SU-DHL-6 (cell line): ENCODE data around the gene CDH13.

Experiments
- H2AFZ ChIP-seq: fragments of 200-600 bp; sonication (generic); 2 replicates; pipeline ENCODE4 v1.6.1; 2014; ENCODE audit warnings: low read depth, mild to moderate bottlenecking, moderate library complexity, mixed read lengths, antibody characterized with exemption, low read length; ENCODE audit not compliant: severe bottlenecking
- H3F3A ChIP-seq: fragments of 200-600 bp; shearing (Covaris generic); 2 replicates; pipeline ENCODE4 v1.6.0; 2016; ENCODE audit warnings: antibody characterized with exemption, mild to moderate bottlenecking; ENCODE audit not compliant: insufficient read depth
- H3K27ac ChIP-seq: fragments of 200-600 bp; sonication (generic); 2 replicates; pipeline ENCODE4 v1.5.1; 2016; ENCODE audit warnings: low read depth, mild to moderate bottlenecking, low read length, moderate library complexity, mixed read lengths
- H3K27me3 ChIP-seq: fragments of 200-600 bp; sonication (generic), shearing (Covaris generic); 2 replicates; pipeline ENCODE4 v1.6.0; 2014; ENCODE audit warnings: mild to moderate bottlenecking, low read length
- H3K36me3 ChIP-seq: fragments of 200-600 bp; sonication (generic); 2 replicates; pipeline ENCODE4 v1.6.1; 2014; ENCODE audit warnings: mild to moderate bottlenecking, low read length, mixed read lengths
- H3K4me2 ChIP-seq: fragments of 300-600, 200-600 bp; shearing (Covaris generic), sonication (generic); 2 replicates; pipeline ENCODE4 v1.6.0; 2014; ENCODE audit warnings: low read length, low read depth, mild to moderate bottlenecking; ENCODE audit not compliant: poor library complexity, severe bottlenecking
- H3K4me3 ChIP-seq: fragments of 200-600 bp; sonication (generic); 2 replicates; pipeline ENCODE4 v1.5.1; 2014; ENCODE audit warnings: antibody characterized with exemption, low read length, mild to moderate bottlenecking, mixed read lengths; ENCODE audit not compliant: insufficient read depth, poor library complexity, severe bottlenecking
- H3K79me2 ChIP-seq: fragments of 200-600 bp; sonication (generic); 2 replicates; pipeline ENCODE4 v1.6.1; 2014; ENCODE audit warnings: mild to moderate bottlenecking, low read length, moderate library complexity; ENCODE audit not compliant: insufficient read depth
- H3K9ac ChIP-seq: fragments of 200-600 bp; sonication (generic); 2 replicates; pipeline ENCODE4 v1.7.0; 2014; ENCODE audit warnings: mild to moderate bottlenecking, low read length
- H3K9me2 ChIP-seq: fragments of 200-600 bp; sonication (generic); replicated peaks from 2 replicates; pipeline ENCODE4 v1.6.1; 2014; ENCODE audit warnings: low read length; ENCODE audit not compliant: insufficient read depth
- H3K9me3 ChIP-seq: fragments of 200-600 bp; sonication (generic); 2 replicates; pipeline ENCODE4 v1.6.1; 2014; ENCODE audit warnings: low read length, mixed read lengths; ENCODE audit not compliant: insufficient read depth
- H4K20me1 ChIP-seq: fragments of 200-600 bp; sonication (generic); 2 replicates; pipeline ENCODE4 v1.6.1; 2014; ENCODE audit warnings: low read depth, mild to moderate bottlenecking, antibody characterized with exemption, low read length, moderate library complexity, mixed read lengths
- CTCF ChIP-seq: fragments of 200-600 bp; sonication (generic); IDR thresholded peaks from one replicate; pipeline ENCODE4 v1.5.1; 2017; ENCODE audit warnings: antibody characterized with exemption, mild to moderate bottlenecking, low read length, moderate library complexity; ENCODE audit not compliant: insufficient read depth, poor library complexity, severe bottlenecking
- EZH2phosphoT487 ChIP-seq: fragments of 200-600 bp; sonication (generic), shearing (Covaris generic); conservative IDR thresholded peaks from 2 replicates; pipeline ENCODE4 v1.6.1; 2018; ENCODE audit warnings: mild to moderate bottlenecking, antibody characterized with exemption, low read length, moderate library complexity, mixed read lengths

CDH13 gene

GRCh38 chr16:83269541-83269940 is 642.8 kb downstream of the CDH13 start:
- Histone ChIP-seq H3K79me2 (no peaks in the 10 kb centered on the region), H2AFZ (no peak overlapping the region), H3F3A (no peaks in the 10 kb centered on the region), H3K9ac (no peak overlapping the region), H3K4me3 (no peak overlapping the region), H3K9me2 (no peaks in the 10 kb centered on the region), H3K27me3 (no peaks in the 10 kb centered on the region), H3K27ac (no peak overlapping the region), H3K4me2 (no peak overlapping the region), H3K36me3 (no peaks in the 10 kb centered on the region), H3K9me3 (no peaks in the 10 kb centered on the region), H4K20me1 (no peaks in the 10 kb centered on the region)
- TF ChIP-seq EZH2phosphoT487: no peak
- no peak for TF ChIP-seq CTCF

GRCh38 chr16:83270061-83270460 is 643.3 kb downstream of the CDH13 start:
- no peak overlapping the region for H3K4me2 ChIP-seq
- no peaks in the 10 kb centered on the region for H3F3A ChIP-seq
- no peak overlapping the region for H3K4me3 ChIP-seq
- no peak for TF ChIP-seq CTCF
- no peak for TF ChIP-seq EZH2phosphoT487
- no peak overlapping the region for H2AFZ ChIP-seq
- H3K9me3 ChIP-seq: no peaks in the 10 kb centered on the region
- no peak overlapping the region for H3K9ac ChIP-seq
- H4K20me1 ChIP-seq: no peaks in the 10 kb centered on the region
- H3K36me3 ChIP-seq: no peaks in the 10 kb centered on the region
- H3K27ac ChIP-seq: no peak overlapping the region
- no peaks in the 10 kb centered on the region for H3K79me2 ChIP-seq
- H3K9me2 ChIP-seq: no peaks in the 10 kb centered on the region
- H3K27me3 ChIP-seq: no peaks in the 10 kb centered on the region

GRCh38 chr16:83270640-83271039 is 643.9 kb downstream of the CDH13 start:
- Histone ChIP-seq H3K36me3 (no peaks in the 10 kb centered on the region), H3K9me2 (no peaks in the 10 kb centered on the region), H4K20me1 (no peaks in the 10 kb centered on the region), H3K27me3 (no peaks in the 10 kb centered on the region), H3K9ac (no peak overlapping the region), H3F3A (no peaks in the 10 kb centered on the region), H2AFZ (no peak overlapping the region), H3K9me3 (no peaks in the 10 kb centered on the region), H3K27ac (no peak overlapping the region), H3K79me2 (no peaks in the 10 kb centered on the region), H3K4me2 (no peak overlapping the region), H3K4me3 (no peak overlapping the region)
- TF ChIP-seq CTCF (no peak), EZH2phosphoT487 (no peak)
